GM19239 (cell line): ENCODE results near the gene TCN2.
"Not testable (repeated sequence)": the region's sequence is repeated elsewhere in the genome, so short reads cannot be mapped to it uniquely, and the experiment has no call there.

Source experiments
- DNase-seq: peaks from one replicate; pipeline ENCODE4 v3.0.0; 2011; ENCODE audit warnings: low spot score; ENCODE audit not compliant: insufficient read length
- FAIRE-seq: peaks from 2 replicates; lab custom pipeline; 2011; peaks lifted over from hg19 to GRCh38; lab: Jason Lieb, UNC

The TCN2 gene

GRCh38 chr22:30574997-30575671 lies 31.8 kb upstream of the TCN2 start:
- FAIRE-seq (no peak), DNase-seq (no peak)

GRCh38 chr22:30575859-30576258 lies 31.1 kb upstream of the TCN2 start:
- DNase-seq (no peak), FAIRE-seq (no peak)

GRCh38 chr22:30578481-30578880 lies 28.5 kb upstream of the TCN2 start:
- DNase-seq: no peak
- no peak for FAIRE-seq

DNA sequence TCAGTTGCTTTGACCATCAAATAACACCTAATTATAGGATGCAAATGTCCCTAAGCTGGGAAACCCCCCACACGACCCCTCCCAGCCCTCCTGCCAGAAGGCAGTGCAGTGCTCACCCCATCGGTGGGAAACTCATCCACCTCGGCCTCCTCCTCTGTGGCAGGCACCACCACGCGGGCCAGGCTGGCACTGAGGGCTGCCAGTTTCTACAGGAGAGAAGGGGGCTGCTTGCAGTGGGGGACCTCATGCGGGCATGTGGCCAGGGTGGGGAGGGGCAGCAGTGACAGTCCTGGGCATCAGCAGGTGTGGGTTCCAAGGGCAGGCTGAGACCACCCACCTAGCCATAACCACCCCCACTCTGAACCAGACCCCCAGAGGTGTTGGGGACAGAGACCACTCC lies 26.1 kb upstream of the TCN2 start:
- FAIRE-seq: no peak
- no peak for DNase-seq

GRCh38 chr22:30582051-30582450 lies 24.9 kb upstream of the TCN2 start:
- DNase-seq (no peak), FAIRE-seq (no peak)

GRCh38 chr22:30582788-30583545 lies 24.0 kb upstream of the TCN2 start:
- FAIRE-seq: no peak

DNA sequence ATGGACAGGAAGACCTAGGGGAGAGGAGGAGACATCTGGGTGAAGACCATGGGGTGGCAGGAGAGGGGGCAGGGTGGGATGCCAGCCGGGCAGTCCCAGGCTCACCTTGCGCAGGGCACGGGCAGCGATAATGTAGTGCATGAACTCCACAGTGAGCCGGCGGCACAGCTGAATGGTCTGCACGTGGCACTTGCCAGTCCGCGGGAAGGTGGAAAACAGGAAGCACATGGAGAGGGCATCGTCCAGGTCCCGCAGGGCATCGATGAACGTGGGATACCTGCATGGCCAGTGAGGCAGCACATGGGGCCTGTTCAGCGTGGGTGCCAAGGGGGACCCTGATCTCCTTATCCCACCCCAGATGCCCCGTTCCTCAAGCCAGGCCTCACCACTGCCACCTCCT lies 22.5 kb upstream of the TCN2 start:
- no peak for FAIRE-seq
- no peak for DNase-seq

More at GRCh38 chr22:30582788-30583545, 24.0 kb upstream of the TCN2 start:
- DNase-seq: no peak

GRCh38 chr22:30586414-30586813 lies 20.6 kb upstream of the TCN2 start:
- DNase-seq (no peak), FAIRE-seq (no peak)

- FAIRE-seq: peak; percentile 71
- DNase-seq: no peak
Measured at GRCh38 chr22:30591191-30591587, 15.8 kb upstream of the TCN2 start.

DNA sequence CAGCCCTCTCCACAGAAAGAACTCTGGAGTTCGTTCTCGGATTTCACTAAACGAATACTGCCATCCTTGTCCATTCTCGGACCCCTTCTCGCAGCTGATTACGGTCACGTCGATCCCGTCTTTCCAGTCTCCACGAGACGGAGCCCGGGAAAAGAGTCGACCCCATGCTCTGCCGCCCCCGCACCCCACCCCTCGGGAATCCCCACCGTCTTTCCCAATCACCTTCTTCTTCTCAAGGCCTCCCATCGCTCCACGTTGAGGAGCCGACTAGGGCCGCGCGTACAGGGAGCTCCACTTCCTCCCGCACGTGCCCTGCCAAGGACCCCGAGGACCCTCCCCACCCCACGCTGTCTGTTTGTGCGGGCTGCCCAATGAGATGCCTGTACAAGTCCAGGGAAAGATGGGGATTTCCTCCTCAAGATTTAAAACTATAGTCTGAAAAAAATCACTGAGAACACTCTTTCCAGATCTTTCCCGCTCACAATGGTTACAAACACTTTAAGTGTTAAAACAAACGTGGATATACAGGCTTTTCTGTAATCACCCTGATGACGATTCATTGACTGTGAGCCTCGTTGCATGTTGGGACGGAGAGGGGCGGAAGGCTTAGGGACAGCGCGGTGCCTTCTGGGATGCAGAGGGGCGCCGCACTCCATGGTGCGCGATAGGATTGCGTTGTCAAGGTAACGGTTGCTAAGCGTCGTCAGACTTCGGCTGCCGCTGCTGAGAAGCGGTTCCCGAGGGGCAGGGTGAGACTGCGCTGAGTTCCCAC lies 15.2 kb upstream of the TCN2 start, which contains the start of gene PES1:
Gene PES1 (minus strand): TSS at position 323 of the 772 bp plus-strand sequence. CDS start 77 bp downstream, at position 246.
- DNase-seq (peak; percentile 94), FAIRE-seq (peak; percentile 99)

DNA sequence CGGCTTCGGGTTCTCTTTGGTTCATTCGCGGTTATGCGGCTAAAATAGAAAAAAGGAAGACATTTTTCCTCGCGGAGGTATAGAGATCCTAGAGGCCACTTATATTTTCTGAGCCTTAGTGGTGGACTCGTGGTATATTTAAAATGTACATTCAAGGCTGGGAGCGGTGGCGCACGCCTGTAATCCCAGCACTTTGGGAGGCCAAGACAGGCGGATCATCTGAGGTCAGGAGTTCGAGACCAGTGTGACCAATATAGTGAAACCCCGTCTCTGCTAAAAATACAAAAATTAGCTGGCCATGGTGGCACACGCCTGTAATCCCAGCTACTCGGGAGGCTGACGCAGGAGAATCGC lies 14.6 kb upstream of the TCN2 start:
- not testable (repeated sequence) for DNase-seq, FAIRE-seq

DNA sequence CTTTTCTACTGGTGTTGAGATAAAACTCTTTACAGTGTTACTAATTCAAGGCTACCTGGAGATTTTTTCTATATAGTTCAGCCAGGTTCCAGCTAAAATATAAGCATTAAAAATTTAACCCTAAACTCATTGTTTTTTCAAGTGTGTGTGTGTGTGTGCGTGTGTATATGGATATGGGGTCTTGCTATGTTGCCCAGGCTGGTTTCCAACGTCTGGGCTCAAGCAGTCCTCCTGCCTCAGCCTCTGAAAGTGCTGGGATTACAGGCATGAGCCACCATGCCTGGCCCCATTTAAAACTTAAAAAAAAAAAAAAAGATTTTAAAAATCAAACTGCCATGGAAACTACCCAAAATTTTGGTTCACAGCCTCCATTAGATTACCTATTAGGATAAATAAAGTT lies 10.8 kb upstream of the TCN2 start:
- DNase-seq (no peak), FAIRE-seq (no peak)

DNA sequence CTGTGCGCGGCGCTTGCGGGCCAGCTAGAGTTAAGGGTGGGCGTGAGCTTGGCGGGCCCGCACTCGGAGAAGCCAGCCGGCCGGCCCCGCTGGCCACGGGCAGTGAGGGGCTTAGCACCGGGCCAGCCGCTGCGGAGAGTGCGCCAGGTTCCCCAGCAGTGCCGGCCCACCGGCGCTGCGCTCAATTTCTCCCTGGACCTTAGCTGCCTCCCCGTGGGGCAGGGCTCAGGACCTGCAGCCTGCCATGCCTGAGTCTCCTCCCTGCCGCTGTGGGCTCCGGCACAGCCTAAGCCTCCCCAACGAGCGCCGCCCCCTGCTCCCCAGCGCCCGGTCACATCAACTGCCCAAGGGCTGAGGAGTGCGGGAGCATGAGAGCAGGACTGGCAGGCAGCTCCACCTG lies 10.1 kb upstream of the TCN2 start:
- DNase-seq (no peak), FAIRE-seq (no peak)

- no peak for FAIRE-seq
- DNase-seq: no peak
Measured at GRCh38 chr22:30598986-30599385, 8.0 kb upstream of the TCN2 start.

DNA sequence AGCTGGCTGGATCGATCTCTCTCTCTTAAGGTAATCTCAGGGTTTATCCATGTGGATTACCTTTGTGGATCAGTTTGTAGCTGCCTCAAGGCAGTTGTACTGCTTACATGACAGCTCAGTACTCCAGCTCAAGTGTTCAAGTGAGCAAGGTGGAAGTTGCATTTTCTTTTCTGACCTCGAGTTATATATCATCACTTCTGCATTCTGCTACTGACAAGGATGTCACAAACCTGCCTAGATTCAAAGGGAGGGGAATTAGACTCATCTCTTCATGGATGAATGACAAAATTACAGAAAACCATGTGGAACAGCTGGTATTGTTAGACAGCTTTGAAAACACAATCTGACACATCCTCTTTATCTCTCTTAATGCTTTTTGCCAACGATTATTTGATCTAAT lies 6.1 kb upstream of the TCN2 start:
- DNase-seq (no peak), FAIRE-seq (no peak)

DNA sequence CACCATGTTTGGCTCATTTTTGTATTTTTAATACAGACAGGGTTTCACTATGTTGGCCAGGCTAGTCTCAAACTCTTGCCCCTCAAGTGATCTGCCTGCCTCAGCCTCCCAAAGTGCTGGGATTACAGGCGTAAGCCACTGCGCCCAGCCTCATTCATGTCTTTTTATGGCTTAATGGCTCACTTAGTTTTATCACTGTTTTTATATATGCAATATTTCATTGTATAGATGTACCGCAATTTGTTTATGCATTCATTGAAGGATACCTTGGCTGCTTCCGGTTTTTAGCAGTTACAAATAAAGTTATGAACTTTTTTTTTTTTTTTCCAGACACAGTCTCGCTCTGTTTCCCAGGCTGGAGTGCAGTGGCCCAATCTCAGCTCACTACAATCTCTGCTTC lies 5.5 kb upstream of the TCN2 start:
- FAIRE-seq: no peak
- no peak for DNase-seq

- no peak for DNase-seq
Measured at GRCh38 chr22:30602049-30602448, 4.9 kb upstream of the TCN2 start.

DNA sequence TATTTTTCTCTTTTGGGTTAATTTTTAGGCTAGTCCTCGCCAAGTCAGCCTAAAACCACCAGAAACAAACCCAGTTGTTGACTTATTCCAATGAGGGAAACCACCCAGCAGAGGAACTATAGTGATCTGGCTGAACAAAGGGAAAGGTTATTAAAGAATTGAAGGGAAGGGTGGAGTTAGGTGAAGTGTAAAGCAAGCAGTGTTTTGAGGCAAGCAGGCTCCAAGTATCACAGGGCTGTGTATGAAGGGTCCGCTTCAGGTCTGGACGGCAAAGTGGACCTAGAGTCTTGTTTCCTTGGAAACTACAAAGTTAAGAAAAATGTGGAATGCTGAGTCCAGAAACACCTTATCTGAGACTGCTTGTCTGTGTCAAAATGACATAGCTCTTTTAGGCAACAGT lies 3.2 kb upstream of the TCN2 start:
- FAIRE-seq (no peak), DNase-seq (no peak)

More at GRCh38 chr22:30602049-30602448, 4.9 kb upstream of the TCN2 start:
- FAIRE-seq: no peak

GRCh38 chr22:30604723-30605122 lies 2.3 kb upstream of the TCN2 start:
- FAIRE-seq: no peak
- DNase-seq: no peak

- FAIRE-seq: peak; percentile 79
Measured at GRCh38 chr22:30605449-30606110, 1.4 kb upstream of the TCN2 start.

More at GRCh38 chr22:30605449-30606110, 1.4 kb upstream of the TCN2 start:
- DNase-seq: peak; percentile 41
